ENCODE measurements around the gene TBC1D22A.

DNA sequence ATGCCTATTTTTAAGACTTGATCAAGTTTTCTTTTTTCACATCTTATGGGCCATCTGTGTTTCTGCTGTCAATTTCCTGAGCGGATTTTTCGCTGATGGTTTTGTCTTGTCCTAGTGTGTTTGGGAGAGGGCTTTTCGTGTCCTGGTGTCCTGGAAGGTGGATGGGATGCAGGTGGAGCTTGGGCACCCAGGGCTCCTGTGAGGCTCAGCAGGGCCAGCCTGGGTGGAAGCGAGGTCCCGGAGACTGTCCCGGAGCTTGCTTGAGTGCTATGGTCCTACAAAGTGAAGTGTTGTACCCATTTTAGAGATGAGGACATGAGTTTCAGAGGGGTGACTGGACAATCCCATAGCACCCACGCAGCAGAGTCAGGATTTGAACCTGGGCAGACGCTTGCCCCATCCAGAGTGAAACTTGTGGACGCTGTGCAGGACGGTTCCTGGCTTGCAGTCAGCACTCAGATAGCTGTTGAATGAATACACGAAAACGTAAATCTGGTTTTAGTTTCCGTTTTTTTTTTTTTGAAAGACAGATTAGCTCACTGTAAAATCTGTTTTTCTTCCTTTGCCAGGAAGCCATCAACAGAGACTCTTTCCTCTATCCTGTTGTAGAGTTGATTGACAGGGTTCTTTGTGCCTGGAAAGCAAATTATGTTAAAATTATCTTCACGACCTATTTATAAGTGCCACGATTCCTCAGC lies 64.1 kb downstream of the TBC1D22A start:
- TF ChIP-seq CTCF (IDR thresholded peaks at IDR 0.05; ENCODE audit: insufficient read depth, low read depth, low read length) (no peak), EZH2 (IDR thresholded peaks at IDR 0.05; ENCODE audit: insufficient read depth, low read length) (no peak)

Data from astrocyte (in vitro differentiated cells and primary cell).